ENCODE measurements around the gene USP6NL. TPM values are rescaled to one million over a fixed set of nuclear protein-coding genes. Genes with fewer than 3 reads are reported as not detected.

The USP6NL gene
- polyA plus RNA-seq, 3 donors: 5.5 to 7.7 (median 6.7) TPM

GRCh38 chr10:11636697-11637303 lies 25.4 kb upstream of the USP6NL start:
- H3K79me2 ChIP-seq (ENCODE audit: insufficient read depth, low read length): no peaks in the 10 kb centered on the region
- Mint-ChIP-seq H3K27me3 (ENCODE audit: low read depth in 3 of 3) (peaks cover 1 to 9% (median 2%) of the 10 kb centered on the region in 3 donors), H3K27ac (no peak overlapping the region), H3K4me1 (peaks cover 24% of the 10 kb centered on the region), H3K36me3 (peaks cover 0 to 2% of the 10 kb centered on the region in 2 donors), H3K9me3 (peaks cover 0 to 2% (median 0%) of the 10 kb centered on the region in 7 donors), H3K4me3 (no peak overlapping the region)
- H3K4me3 ChIP-seq (replicated peaks in 1 of 3; ENCODE audit: low read depth in 2 of 3, low read length in 3 of 3): no peak overlapping the region
- no peak overlapping the region for H3K9ac ChIP-seq (ENCODE audit: insufficient read depth, low read length, poor library complexity, severe bottlenecking)
- H3K4me2 ChIP-seq (replicated peaks; ENCODE audit: extremely low read depth, low read length, poor library complexity, severe bottlenecking): no peak overlapping the region
- intact Hi-C loops (cut with micrococcal nuclease): no loop called here
- no peaks in the 10 kb centered on the region for H4K20me1 ChIP-seq (ENCODE audit: insufficient read depth, low read length)
- no peak overlapping the region for H3K27ac ChIP-seq (ENCODE audit: low read depth in 1 of 2, low read length in 2 of 2)
- H3K4me1 ChIP-seq (ENCODE audit: control insufficient read depth in 1 of 2, insufficient read depth in 2 of 2, low read length in 2 of 2): peaks cover 9 to 13% of the 10 kb centered on the region in 2 donors
- TF ChIP-seq CTCF (IDR thresholded peaks at IDR 0.05): no peak
- no peaks in the 10 kb centered on the region for H3K27me3 ChIP-seq (ENCODE audit: control insufficient read depth in 2 of 2, insufficient read depth in 2 of 2, low read length in 2 of 2)
- 93% methylated on average over 4 of the region's 4 CpGs for WGBS (ENCODE audit: insufficient coverage)
- no peak for DNase-seq
- no peaks in the 10 kb centered on the region for H3K36me3 ChIP-seq (replicated peaks in 1 of 2; ENCODE audit: control insufficient read depth in 1 of 2, insufficient read depth in 2 of 2, low read length in 2 of 2)
- H3K9me3 ChIP-seq (replicated peaks in 1 of 2; ENCODE audit: control insufficient read depth in 1 of 2, insufficient read depth in 1 of 2, low read length in 2 of 2): no peaks in the 10 kb centered on the region
- H2AFZ ChIP-seq (ENCODE audit: insufficient read depth, low read depth, low read length, poor library complexity, severe bottlenecking): no peak overlapping the region

- Histone ChIP-seq H3K4me1 (ENCODE audit: control insufficient read depth in 1 of 2, insufficient read depth in 2 of 2, low read length in 2 of 2) (peaks cover 3 to 10% of the 10 kb centered on the region in 2 donors), H3K36me3 (replicated peaks in 1 of 2; ENCODE audit: control insufficient read depth in 1 of 2, insufficient read depth in 2 of 2, low read length in 2 of 2) (no peaks in the 10 kb centered on the region), H2AFZ (ENCODE audit: insufficient read depth, low read depth, low read length, poor library complexity, severe bottlenecking) (no peak overlapping the region), H3K9me3 (replicated peaks in 1 of 2; ENCODE audit: control insufficient read depth in 1 of 2, insufficient read depth in 1 of 2, low read length in 2 of 2) (no peaks in the 10 kb centered on the region), H3K27me3 (ENCODE audit: control insufficient read depth in 2 of 2, insufficient read depth in 2 of 2, low read length in 2 of 2) (no peaks in the 10 kb centered on the region), H3K9ac (ENCODE audit: insufficient read depth, low read length, poor library complexity, severe bottlenecking) (no peak overlapping the region), H3K27ac (ENCODE audit: low read depth in 1 of 2, low read length in 2 of 2) (no peak overlapping the region), H3K79me2 (ENCODE audit: insufficient read depth, low read length) (no peaks in the 10 kb centered on the region), H4K20me1 (ENCODE audit: insufficient read depth, low read length) (no peaks in the 10 kb centered on the region), H3K4me2 (replicated peaks; ENCODE audit: extremely low read depth, low read length, poor library complexity, severe bottlenecking) (peak overlapping the region; percentile 2), H3K4me3 (replicated peaks in 1 of 3; ENCODE audit: low read depth in 2 of 3, low read length in 3 of 3) (no peak overlapping the region)
- intact Hi-C loops (cut with micrococcal nuclease): no loop called here
- H3K27ac Mint-ChIP-seq: peak overlapping the region in 2 of 7 donors; percentile 27 to 38
- H3K36me3 Mint-ChIP-seq: peaks cover 0 to 2% of the 10 kb centered on the region in 2 donors
- H3K27me3 Mint-ChIP-seq (ENCODE audit: low read depth in 3 of 3): peaks cover 2 to 6% (median 3%) of the 10 kb centered on the region in 3 donors
- TF ChIP-seq CTCF (IDR thresholded peaks at IDR 0.05): no peak
- DNase-seq: peak in 2 of 3 donors; percentile 19 to 20
- WGBS (ENCODE audit: insufficient coverage): 0% methylated on average over 1 of the region's 8 CpGs
- H3K4me1 Mint-ChIP-seq: peaks cover 12% of the 10 kb centered on the region
- H3K9me3 Mint-ChIP-seq: peaks cover 0 to 2% (median 0%) of the 10 kb centered on the region in 7 donors
- peak overlapping the region; percentile 48 to 63 for H3K4me3 Mint-ChIP-seq
These were observed 20.6 kb upstream of the USP6NL start for GRCh38 chr10:11631890-11632587.

Data from CD14-positive monocyte (primary cell).